Mesendoderm (in vitro differentiated cells): Measurements from ENCODE around the gene TNFRSF1B.

Experiments
- DNase-seq: peaks from one replicate; pipeline ENCODE4 v3.0.0; 2013
- H2AK5ac ChIP-seq: 2 replicates; pipeline ENCODE4 v1.6.1; 2013; ENCODE audit warnings: low read length, inconsistent platforms
- H2BK120ac ChIP-seq: 2 replicates; pipeline ENCODE4 v1.6.1; 2013; ENCODE audit warnings: low read depth, mild to moderate bottlenecking, low read length, moderate library complexity, mixed read lengths
- H2BK15ac ChIP-seq: replicated peaks from 2 replicates; pipeline ENCODE4 v1.6.1; 2013; ENCODE audit warnings: low read depth, mild to moderate bottlenecking, moderate library complexity
- H2BK5ac ChIP-seq: 2 replicates; pipeline ENCODE4 v1.6.1; 2013; ENCODE audit warnings: low read length, inconsistent platforms
- H3K18ac ChIP-seq: 2 replicates; pipeline ENCODE4 v1.6.1; 2013; ENCODE audit warnings: mild to moderate bottlenecking, low read length, mixed read lengths
- H3K23ac ChIP-seq: one replicate; pipeline ENCODE4 v1.6.1; 2013; ENCODE audit warnings: low read length
- H3K27ac ChIP-seq: 2 replicates; pipeline ENCODE4 v1.5.1; 2013; ENCODE audit warnings: low read depth, mild to moderate bottlenecking, inconsistent platforms, low read length, moderate library complexity
- H3K27me3 ChIP-seq: 2 replicates; pipeline ENCODE4 v1.6.1; 2013; ENCODE audit warnings: low read length, control low read depth, mild to moderate bottlenecking, inconsistent platforms; ENCODE audit not compliant: insufficient read depth, poor library complexity
- H3K36me3 ChIP-seq: 2 replicates; pipeline ENCODE4 v1.6.1; 2013; ENCODE audit warnings: low read length, inconsistent platforms; ENCODE audit not compliant: control insufficient read depth, insufficient read depth
- H3K4ac ChIP-seq: one replicate; pipeline ENCODE4 v1.6.1; 2013; ENCODE audit warnings: low read depth, mild to moderate bottlenecking, low read length, moderate library complexity
- H3K4me1 ChIP-seq: 2 replicates; pipeline ENCODE4 v1.6.1; 2013; ENCODE audit warnings: low read depth, low read length, inconsistent platforms; ENCODE audit not compliant: control insufficient read depth
- H3K4me2 ChIP-seq: 2 replicates; pipeline ENCODE4 v1.6.1; 2013; ENCODE audit warnings: low read length
- H3K4me3 ChIP-seq: 2 replicates; pipeline ENCODE4 v1.5.1; 2013; ENCODE audit warnings: mild to moderate bottlenecking, low read length
- H3K56ac ChIP-seq: one replicate; pipeline ENCODE4 v1.6.1; 2013; ENCODE audit warnings: low read length
- H3K79me1 ChIP-seq: 2 replicates; pipeline ENCODE4 v1.6.1; 2013; ENCODE audit warnings: low read length, inconsistent platforms
- H3K79me2 ChIP-seq: 2 replicates; pipeline ENCODE4 v1.6.1; 2013; ENCODE audit warnings: mild to moderate bottlenecking, low read length; ENCODE audit not compliant: control insufficient read depth, insufficient read depth
- H3K9ac ChIP-seq: 2 replicates; pipeline ENCODE4 v1.6.1; 2013; ENCODE audit warnings: low read length, inconsistent platforms
- H4K5ac ChIP-seq: one replicate; pipeline ENCODE4 v1.6.1; 2013; ENCODE audit warnings: low read length
- H4K8ac ChIP-seq: one replicate; pipeline ENCODE4 v1.6.1; 2013; ENCODE audit warnings: low read depth, mild to moderate bottlenecking, control low read depth, low read length, moderate library complexity
- WGBS: extraction: QIAGEN DNeasy Blood & Tissue Kit; methylation state at CpG from one replicate; pipeline ENCODE4 v1.1.7; 2013; ENCODE audit warnings: low lambda C conversion rate, missing lambda C conversion rate; ENCODE audit not compliant: insufficient coverage; ENCODE audit errors: extremely low coverage; 5-methylcytosine and 5-hydroxymethylcytosine counted together

TNFRSF1B gene

DNA sequence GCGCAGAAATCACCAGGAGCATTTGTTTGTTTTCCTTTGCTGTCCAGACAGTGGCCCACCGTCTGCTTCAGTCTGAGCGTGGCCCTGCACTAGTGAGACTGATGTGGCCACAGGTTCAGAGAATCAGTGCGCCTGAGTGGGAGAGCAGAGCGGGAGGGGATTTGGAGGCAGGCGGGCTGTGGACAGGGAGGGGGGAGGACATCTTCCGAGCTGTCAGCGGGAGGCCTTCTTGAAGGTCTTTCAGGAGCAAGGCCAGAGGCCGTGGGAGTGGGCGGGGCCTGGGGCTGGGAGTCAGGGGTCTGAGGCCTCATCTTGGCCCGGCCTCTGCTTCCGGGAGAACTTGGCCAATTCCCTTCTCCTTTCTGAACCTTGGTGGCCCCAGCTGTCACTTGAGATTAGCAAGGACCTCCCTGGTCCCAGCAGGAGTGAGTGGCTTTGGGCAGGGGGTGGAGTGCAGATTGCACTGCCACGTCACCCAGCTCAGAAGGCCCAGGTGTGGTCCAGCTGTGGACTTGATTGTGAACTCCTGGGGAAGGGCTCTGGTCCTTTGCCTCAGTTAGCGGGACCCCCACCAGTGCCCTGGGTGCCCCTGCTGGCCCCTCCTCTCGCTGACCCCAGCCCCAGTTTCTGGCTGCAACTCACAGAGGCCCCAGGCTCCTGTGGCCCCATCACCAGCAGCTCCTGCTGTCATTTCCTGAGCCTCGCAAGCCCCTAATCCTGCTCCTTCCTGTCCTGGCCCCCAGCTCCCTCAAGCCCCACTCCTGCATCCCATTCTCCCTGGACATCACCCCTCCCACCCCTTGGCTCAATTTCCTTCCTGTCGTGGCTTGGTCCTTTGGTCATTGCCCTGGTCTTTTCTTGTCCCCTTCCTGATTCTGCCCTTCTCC lies 8.4 kb downstream of the TNFRSF1B start:
- Histone ChIP-seq H2BK5ac (no peak overlapping the region), H4K8ac (no peak overlapping the region), H3K56ac (no peak overlapping the region), H3K4me2 (no peak overlapping the region), H3K27ac (no peak overlapping the region), H2BK15ac (no peak overlapping the region), H2BK120ac (no peak overlapping the region), H3K79me1 (no peaks in the 10 kb centered on the region), H3K27me3 (no peaks in the 10 kb centered on the region), H3K23ac (no peak overlapping the region), H3K4me3 (no peak overlapping the region), H3K36me3 (no peaks in the 10 kb centered on the region), H3K4me1 (no peaks in the 10 kb centered on the region), H3K79me2 (no peaks in the 10 kb centered on the region), H3K9ac (no peak overlapping the region), H4K5ac (no peak overlapping the region), H3K4ac (no peak overlapping the region), H3K18ac (no peak overlapping the region), H2AK5ac (no peak overlapping the region)
- DNase-seq, result peak; percentile 45
- no CpG with 5 or more reads among the region's 17 CpGs for WGBS

DNA sequence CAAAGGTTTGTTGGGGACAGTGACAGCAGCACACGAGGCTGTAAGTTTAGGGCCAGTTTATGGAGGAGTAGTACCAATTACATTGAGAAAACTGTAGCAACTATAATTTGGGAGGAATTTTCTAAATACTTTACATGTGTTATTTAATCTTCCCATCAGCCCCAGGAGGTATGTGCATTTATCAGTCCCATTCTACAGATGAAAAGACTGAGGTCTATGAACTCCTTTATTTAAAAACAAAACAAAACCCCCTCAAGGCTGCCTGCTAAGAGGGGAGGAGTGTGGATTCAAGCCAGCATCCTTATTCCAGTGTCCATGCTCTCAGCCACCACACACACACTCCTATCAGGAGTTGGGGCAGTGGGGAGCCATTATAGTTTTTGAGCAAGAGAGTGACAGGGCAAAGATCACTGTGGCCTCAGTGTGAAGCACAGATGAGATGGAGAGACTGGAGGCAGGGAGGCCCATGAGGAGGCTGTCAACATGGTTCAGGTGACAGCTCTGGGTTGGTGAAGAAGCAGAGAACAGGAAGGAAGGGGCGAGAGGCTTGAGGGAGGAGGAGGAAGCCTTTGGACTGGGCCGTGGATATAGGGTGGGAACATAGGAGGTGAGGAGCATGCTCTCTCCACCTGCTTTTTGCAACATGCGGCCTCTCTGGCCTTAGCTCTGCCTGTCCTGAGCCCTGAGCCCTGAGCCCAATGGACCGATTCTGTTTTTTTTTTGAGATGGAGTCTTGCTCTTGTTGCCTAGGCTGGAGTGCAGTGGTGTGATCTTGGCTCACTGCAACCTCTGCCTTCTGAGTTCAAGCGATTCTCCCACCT lies 9.7 kb downstream of the TNFRSF1B start:
- H3K18ac ChIP-seq, result no peak overlapping the region
- H2BK120ac ChIP-seq, result no peak overlapping the region
- no peak for DNase-seq
- H3K79me2 ChIP-seq, result no peaks in the 10 kb centered on the region
- H3K79me1 ChIP-seq, result no peaks in the 10 kb centered on the region
- H3K27me3 ChIP-seq, result no peaks in the 10 kb centered on the region
- H3K36me3 ChIP-seq, result no peaks in the 10 kb centered on the region
- H4K8ac ChIP-seq, result no peak overlapping the region
- WGBS, result no CpG with 5 or more reads among the region's 6 CpGs
- no peak overlapping the region for H2BK15ac ChIP-seq
- H3K27ac ChIP-seq, result no peak overlapping the region
- H3K4me2 ChIP-seq, result no peak overlapping the region
- H2AK5ac ChIP-seq, result no peak overlapping the region
- no peak overlapping the region for H2BK5ac ChIP-seq
- H3K23ac ChIP-seq, result no peak overlapping the region
- H4K5ac ChIP-seq, result no peak overlapping the region
- H3K9ac ChIP-seq, result no peak overlapping the region
- H3K56ac ChIP-seq, result no peak overlapping the region
- H3K4ac ChIP-seq, result no peak overlapping the region
- no peaks in the 10 kb centered on the region for H3K4me1 ChIP-seq
- no peak overlapping the region for H3K4me3 ChIP-seq

DNA sequence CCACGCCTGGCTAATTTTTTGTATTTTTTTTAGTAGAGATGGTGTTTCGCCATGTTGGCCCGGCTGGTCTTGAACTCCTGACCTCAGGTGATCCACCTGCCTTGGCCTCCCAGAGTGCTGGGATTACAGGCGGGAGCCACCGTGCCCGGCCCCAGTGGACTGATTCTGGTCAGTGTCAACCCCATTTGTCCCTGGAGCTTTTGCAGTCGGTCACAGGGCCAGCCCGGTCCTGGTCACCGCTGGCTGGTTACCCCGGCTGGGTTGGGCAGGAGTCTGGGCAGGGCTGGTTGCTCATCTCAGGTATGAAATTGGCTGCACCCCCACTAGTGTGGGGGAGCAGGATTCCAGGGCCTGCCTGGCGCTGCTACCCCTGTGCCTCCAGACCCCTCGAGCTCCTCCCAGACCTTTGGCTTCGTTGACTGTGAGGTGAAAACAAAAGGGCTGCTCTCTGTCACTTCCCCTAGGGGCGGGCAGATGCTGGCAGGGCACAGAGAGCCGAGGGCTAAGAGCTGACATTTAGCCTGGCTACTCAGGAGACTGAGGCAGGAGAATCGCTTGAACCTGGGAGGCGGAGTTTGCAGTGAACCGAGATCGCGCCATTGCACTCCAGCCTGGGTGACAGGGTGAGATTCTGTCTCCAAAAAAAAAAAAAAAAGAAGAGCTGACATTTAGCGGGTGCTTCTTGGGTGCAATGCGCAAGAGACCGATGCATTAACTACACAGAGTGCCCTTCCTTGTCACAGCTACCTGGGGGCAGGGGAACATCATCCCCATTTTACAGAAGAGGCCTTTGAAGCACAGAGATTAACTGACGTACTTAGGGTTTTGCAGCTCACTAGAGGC lies 10.6 kb downstream of the TNFRSF1B start:
- H3K79me2 ChIP-seq, result no peaks in the 10 kb centered on the region
- H3K56ac ChIP-seq, result no peak overlapping the region
- no peak overlapping the region for H4K5ac ChIP-seq
- DNase-seq, result no peak
- no peak overlapping the region for H2BK15ac ChIP-seq
- H3K9ac ChIP-seq, result no peak overlapping the region
- no peaks in the 10 kb centered on the region for H3K36me3 ChIP-seq
- no peak overlapping the region for H3K4me3 ChIP-seq
- H2BK5ac ChIP-seq, result no peak overlapping the region
- WGBS, result no CpG with 5 or more reads among the region's 24 CpGs
- H3K27ac ChIP-seq, result no peak overlapping the region
- no peak overlapping the region for H3K23ac ChIP-seq
- no peak overlapping the region for H4K8ac ChIP-seq
- no peak overlapping the region for H3K4me2 ChIP-seq
- H3K4ac ChIP-seq, result no peak overlapping the region
- no peaks in the 10 kb centered on the region for H3K79me1 ChIP-seq
- H3K18ac ChIP-seq, result no peak overlapping the region
- H3K27me3 ChIP-seq, result no peaks in the 10 kb centered on the region
- H2BK120ac ChIP-seq, result no peak overlapping the region
- no peaks in the 10 kb centered on the region for H3K4me1 ChIP-seq
- no peak overlapping the region for H2AK5ac ChIP-seq

DNA sequence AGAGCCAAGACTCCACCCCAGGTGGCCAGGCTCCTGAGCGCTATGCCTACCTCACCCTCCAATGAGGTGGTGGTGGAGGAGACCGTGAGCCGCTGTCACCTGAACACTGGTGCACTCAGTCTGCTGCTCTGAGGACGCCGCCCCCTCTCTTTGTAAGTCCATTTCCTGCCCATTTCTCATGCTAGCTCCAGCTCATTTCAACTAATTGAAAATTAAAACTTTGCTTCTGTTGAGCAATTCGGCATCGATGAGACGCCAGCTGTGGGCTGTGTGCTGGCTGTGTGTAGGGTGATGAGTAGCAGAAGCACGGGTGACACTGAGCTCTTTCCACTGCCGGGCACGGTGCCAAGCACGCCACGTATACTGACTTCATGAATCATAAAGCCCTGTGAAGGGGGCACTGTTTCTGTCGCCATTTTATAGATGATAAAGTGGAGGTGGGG lies 11.2 kb downstream of the TNFRSF1B start:
- Histone ChIP-seq H3K4ac (no peak overlapping the region), H3K79me2 (no peaks in the 10 kb centered on the region), H3K36me3 (no peaks in the 10 kb centered on the region), H3K27me3 (no peaks in the 10 kb centered on the region), H3K18ac (no peak overlapping the region), H2BK5ac (no peak overlapping the region), H4K8ac (no peak overlapping the region), H3K9ac (no peak overlapping the region), H4K5ac (no peak overlapping the region), H3K4me1 (no peaks in the 10 kb centered on the region), H2BK15ac (no peak overlapping the region), H3K27ac (no peak overlapping the region), H3K79me1 (no peaks in the 10 kb centered on the region), H3K4me3 (no peak overlapping the region), H2AK5ac (no peak overlapping the region), H3K23ac (no peak overlapping the region), H3K56ac (no peak overlapping the region), H3K4me2 (no peak overlapping the region), H2BK120ac (no peak overlapping the region)
- WGBS, result no CpG with 5 or more reads among the region's 14 CpGs
- DNase-seq, result no peak

DNA sequence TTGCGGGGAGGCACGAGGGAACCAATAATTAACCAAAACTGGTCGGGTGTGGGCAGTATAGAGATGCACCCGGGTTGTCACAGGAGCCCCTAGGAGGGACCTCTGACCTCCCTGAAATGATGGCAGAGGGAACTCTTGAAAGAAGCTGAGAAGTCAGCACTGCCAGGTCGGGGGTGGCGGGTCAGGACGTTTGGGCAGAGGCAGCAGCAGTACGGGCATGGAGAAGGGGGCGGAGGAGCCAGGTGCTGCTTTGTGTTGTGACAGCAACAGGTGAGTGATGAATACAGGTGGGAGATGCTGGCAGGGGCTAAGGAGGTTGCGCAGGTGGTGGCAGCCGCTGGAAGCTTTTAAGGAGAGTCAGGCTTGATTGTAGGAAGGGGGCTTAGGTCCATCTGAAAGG lies 11.7 kb downstream of the TNFRSF1B start:
- Histone ChIP-seq H3K27me3 (no peaks in the 10 kb centered on the region), H3K4ac (no peak overlapping the region), H3K4me3 (no peak overlapping the region), H3K4me2 (no peak overlapping the region), H3K18ac (no peak overlapping the region), H4K8ac (no peak overlapping the region), H2BK5ac (no peak overlapping the region), H3K9ac (no peak overlapping the region), H3K23ac (no peak overlapping the region), H2AK5ac (no peak overlapping the region), H3K36me3 (no peaks in the 10 kb centered on the region), H3K79me2 (no peaks in the 10 kb centered on the region), H2BK15ac (no peak overlapping the region), H3K56ac (no peak overlapping the region), H4K5ac (no peak overlapping the region), H3K27ac (no peak overlapping the region), H3K4me1 (no peaks in the 10 kb centered on the region), H2BK120ac (no peak overlapping the region), H3K79me1 (no peaks in the 10 kb centered on the region)
- DNase-seq, result no peak
- WGBS, result no CpG with 5 or more reads among the region's 11 CpGs
